GM19463 (cell line): ENCODE results near the gene MAZ.
"Not testable (repeated sequence)": the region's sequence is repeated elsewhere in the genome, so short reads cannot be mapped to it uniquely, and the experiment has no call there.

ENCODE experiments used
- ATAC-seq: cut with Tn5 transposase; IDR thresholded peaks from one replicate; pipeline ENCODE4 v1.9.1; 2021; ENCODE audit warnings: mild to moderate bottlenecking, moderate library complexity; ENCODE audit not compliant: unreplicated experiment

Gene MAZ

DNA sequence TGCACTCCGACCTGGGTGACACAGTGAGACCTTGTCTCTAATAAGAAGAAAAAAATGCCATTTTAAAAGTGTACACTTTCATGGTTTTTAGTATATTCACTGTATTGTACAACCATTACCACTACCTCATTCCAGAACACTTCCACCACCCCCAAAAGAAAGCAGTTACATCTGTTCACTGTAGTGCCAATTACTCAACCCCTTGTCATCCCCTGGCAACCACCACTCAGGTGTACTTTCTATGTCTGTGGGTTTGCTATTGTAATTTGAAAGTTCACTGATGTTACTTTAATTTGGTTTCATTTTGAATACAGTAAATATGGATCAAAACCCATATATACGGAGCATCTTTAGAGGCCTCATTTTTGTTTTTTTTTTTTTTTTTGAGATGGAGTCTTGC is 22.2 kb upstream of the MAZ start:
- no peak for ATAC-seq

DNA sequence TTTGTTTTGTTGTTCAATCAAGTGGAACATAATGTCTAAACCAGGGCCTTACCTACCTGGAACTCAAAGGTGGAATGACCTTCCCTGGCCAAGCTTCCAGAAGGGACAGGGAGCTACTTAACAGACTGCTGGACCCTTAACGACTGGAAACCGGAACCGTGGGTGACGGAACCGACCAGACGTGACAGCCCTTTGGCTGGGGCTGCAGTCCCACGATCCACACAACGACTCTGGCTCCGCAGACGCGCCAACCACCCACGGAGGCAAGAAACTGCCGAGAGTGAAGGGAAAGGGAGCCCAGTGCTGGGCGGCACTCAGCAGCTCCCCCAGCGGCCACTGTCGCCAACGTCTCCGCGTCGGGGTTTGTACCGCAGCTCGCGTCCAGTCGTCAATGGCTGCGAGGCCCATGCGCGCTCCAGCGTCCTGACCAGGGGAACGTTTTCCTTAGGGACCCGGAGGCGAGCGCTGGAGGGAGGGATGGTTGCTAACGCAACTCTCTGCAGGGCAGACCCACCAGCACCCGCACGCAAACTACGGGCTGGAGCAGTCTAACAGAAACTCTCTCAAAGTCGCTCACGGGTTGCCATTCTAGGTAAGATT is 21.3 kb upstream of the MAZ start:
- ATAC-seq, result no peak

DNA sequence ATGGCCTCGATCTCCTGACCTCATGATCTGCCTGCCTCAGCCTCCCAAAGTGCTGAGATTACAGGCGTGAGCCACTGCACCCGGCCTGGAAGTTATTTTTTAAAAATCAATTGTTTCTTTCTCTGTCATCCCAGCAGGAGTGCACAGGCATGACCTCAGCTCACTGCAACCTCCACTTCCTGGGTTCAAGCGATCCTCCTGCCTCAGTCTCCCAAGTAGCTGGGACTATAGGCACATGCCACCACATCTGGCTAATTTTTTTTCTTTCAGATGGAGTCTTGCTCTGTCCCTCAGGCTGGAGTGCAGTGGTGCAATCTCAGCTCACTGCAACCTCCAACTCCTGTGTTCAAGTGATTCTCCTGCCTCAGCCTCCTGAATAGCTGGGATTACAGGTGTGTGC is 19.2 kb upstream of the MAZ start:
- not testable (repeated sequence) for ATAC-seq

DNA sequence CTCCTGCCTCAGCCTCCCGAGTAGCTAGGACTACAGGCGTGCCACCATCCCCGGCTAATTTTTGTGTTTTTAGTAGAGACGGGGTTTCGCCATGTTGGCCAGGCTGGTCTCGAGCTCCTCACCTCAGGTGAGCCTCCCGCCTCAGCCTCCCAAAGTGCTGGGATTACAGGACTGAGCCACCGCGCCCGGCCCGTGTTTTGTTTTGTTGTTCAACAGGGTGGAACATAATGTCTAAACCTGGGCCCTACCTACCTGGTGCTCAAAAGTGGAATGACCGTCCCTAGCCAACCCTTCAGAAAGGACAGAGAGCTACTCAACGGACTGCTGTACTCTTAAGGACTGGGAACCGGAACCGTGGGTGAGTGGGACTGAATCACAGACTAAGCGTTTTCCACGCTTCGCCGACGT is 16.6 kb upstream of the MAZ start:
- ATAC-seq, result no peak

DNA sequence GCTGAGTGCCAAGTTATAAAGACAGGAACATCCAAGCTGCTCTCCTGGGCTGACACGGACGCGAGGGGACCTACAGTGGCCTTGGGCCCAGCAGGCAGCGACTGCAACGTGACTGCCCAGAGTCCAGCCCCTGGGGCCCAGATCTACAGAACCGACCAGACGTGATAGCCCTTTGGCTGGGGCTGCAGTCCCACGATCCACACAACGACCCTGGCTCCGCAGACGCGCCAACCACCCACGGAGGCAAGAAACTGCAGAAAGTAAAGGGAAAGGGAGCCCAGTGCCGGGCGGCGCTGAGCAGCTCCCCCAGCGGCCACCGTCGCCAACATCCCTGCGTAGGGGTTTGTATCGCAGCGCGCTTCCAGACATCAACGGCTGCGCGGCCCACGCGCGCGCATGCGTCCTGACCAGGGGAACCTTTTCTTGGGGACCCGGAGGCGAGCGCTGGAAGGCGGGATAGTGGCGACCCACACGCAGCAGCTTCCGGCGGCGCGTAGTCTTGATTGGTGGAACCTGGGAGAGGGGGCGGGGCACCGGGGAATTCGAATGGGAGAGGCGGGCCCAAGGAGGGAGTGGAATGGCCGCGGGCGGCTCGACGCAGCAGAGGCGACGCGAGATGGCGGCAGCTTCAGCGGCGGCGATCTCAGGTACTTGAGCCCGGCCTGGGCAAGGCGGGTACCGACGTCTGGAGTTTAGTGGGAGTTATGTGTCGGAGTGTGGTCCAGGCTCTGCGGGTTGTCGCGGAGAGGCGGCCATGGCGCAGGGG is 16.0 kb upstream of the MAZ start, which contains the start of gene KIF22:
KIF22 (plus strand) TSS at position 569 of the 766 bp plus-strand sequence; CDS start at position 578, 9 bp downstream.
- peak; percentile 93 for ATAC-seq

DNA sequence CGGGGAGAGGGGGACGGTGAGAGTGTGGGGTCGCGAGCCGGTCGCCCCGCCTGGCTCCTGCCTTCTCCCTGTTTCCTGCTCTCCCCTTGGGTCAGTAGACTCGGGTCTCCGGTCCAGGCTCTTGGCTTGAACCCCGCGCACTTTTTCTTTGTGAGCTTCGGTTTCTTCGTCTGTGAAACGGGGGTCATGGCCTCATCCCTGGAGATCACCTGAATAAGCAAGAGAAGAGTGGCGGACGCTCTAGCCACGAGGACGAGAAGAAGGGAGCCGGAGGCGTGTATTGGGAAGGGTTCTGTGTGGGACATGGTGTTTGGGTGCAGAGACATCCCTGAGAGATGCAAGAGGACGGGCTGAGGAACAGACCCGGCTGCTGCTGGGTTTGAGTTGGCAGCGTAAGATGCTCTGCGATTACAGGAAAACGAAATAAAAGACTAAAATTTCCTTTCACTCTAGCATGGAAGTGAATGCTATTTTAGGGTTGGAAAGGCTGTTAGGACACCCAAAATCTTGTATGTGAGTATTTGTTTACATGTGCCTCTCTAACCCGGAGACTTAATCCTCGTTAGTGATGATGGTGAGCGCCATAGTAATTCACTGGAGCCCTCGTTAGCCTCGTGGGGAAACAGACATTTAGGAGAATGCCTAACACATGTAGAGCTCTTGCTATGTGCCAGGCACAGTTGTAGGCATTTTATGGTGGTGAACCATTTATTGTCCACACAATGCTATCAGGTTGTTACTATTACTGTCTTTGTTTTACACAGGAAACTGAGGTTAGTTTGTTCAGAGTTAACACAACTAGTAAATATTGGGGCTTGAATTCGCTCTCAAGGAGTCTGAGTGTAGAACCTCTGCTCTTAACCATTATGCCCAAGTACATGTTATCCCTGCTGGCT is 15.1 kb upstream of the MAZ start:
- no peak for ATAC-seq

DNA sequence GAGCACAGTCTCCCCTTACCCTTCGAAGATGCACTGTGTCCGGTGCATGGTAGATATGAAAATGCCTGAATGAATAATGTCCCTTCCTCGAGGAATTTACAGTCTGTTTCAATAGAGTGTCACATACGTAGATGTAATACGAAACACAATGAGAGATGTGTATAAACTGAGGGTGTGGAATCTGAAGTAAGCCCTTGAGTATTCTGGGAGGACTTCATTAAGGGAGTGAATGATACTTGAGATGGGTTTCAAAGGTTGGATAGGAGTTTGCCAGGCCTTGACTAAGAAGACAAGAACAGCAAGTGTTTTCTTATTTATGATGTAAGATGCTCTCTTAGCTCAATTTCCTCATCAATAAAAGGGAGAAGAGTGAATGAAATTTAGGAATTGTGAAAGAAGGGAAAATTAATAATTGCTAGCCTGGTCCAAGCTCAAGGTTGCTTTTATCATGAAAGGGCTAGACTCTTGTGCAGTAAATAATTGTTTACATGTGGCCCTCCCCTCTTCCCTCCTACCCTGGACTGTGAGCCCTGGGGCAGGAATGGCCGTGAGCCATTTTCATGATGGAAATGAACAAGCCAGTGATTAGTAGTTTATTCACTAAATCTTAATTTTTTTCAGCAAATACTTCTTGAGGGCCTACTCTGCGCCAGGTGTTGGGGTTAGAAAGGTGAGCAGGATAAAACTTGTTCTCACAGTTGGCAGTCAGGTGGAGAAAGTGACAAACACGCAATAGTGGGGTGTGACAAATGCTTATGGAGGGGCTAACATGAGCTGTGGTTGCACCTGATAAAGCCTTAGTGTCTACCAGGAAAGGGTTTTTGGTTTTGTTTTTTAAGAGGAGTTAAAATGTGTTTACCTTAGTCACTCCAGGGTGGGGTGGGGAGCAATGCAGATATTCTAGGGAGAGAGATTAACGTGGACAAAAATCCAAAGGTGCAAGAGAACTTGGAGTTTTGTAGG is 14.2 kb upstream of the MAZ start:
- ATAC-seq, result no peak

DNA sequence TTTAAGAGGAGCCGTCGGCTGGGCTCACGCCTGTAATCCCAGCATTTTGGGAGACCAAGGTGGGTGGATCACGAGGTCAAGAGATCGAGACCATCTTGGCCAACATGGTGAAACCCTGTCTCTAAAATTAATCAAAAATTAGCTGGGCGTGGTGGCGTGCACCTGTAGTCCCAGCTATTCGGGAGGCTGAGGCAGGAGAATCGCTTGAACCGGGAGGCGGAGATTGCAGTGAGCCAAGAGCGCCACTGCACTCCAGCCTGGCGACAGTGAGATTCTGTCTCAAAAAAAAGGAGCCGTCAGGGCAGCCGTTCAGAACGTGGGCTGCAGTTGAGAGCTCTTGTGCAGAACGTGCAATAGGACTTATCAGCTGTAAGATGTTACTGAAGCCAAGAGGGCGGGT is 13.2 kb upstream of the MAZ start:
- ATAC-seq, result not testable (repeated sequence)

DNA sequence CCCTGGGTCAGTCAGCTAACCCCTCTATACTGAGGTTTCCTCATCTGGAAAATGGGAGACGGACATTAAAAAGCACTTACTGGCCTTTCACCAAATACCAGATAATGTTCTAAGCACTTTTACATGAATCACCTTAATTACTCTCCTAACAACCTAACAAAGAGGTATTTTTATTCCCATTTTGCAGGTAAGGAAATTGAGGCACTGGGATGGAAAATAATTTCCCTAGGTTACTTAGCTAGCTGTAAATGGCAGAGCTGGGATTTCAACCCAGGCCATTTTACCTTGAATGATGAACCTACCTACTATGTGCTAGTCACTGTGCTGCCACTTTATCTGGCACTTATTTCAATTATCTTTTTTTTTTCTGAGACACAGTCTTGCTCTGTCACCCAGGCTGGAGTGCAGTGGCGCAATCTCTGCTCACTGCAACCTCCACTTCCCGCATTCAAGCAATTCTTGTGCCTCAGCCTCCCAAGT is 12.1 kb upstream of the MAZ start:
- no peak for ATAC-seq

DNA sequence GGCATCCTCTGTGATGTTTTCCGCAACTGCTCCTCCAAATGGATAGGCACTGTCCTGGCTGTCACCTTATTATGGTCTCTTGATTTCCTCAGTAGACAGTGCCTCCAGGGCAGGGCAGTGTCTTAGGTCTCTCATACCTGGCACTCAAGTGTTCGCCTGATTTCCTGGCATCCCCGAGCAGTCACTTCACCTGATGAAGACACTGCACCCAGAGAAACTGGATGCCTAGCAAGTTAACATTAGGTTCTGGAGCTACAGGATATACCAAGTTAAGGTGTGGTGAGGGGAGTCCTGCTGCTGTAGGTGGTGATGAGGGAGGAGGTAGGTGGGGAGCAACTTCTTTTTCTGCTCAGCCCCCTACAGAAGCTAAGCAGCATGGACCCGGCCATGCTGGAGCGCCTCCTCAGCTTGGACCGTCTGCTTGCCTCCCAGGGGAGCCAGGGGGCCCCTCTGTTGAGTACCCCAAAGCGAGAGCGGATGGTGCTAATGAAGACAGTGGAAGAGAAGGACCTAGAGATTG is 3.9 kb upstream of the MAZ start:
- ATAC-seq, result no peak

DNA sequence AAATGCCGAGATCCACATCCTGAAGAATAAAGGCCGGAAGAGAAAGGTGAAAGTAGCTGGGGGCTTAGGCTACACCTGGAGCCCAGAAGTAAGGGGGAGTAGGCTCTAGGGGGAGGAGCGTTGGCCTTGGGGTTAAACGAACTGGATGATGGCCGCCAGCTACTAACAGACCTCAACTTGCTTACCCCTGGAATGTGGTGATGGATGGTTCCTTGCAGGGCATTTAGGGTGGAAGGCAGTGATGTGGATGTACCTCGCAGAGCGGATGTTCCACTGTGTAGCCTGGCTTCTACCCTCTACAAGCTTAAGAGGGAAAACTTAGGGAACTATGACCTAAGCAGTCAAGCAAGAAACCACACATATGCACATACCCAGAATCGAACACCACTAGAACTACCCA is 2.3 kb upstream of the MAZ start:
- no peak for ATAC-seq

DNA sequence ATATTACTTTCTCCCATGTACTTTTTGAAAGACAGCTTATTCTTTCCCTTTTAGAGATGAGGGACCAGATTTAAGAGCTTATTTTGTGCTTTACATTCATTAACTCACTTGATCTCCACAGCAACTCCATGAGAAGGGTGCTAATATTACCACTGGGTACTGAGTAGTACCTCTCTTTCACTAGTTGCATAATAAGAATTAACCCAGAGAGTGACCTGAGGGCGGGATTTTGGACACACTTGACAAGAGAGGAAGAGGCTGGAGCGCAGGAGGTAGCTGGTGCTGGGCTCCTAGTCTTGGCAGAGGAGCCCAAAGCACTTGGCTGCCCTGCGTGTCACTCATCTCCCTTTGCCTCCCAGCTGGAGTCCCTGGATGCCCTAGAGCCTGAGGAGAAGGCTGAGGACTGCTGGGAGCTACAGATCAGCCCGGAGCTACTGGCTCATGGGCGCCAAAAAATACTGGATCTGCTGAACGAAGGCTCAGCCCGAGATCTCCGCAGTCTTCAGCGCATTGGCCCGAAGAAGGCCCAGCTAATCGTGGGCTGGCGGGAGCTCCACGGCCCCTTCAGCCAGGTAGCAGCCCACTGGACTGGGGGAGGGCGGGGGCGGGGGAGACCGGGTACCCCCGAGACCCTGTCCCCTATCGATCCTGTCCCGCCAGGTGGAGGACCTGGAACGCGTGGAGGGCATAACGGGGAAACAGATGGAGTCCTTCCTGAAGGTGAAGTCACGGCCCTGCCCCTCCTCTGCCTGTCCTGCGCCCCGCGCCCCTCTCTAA is 1.7 kb upstream of the MAZ start:
- no peak for ATAC-seq

DNA sequence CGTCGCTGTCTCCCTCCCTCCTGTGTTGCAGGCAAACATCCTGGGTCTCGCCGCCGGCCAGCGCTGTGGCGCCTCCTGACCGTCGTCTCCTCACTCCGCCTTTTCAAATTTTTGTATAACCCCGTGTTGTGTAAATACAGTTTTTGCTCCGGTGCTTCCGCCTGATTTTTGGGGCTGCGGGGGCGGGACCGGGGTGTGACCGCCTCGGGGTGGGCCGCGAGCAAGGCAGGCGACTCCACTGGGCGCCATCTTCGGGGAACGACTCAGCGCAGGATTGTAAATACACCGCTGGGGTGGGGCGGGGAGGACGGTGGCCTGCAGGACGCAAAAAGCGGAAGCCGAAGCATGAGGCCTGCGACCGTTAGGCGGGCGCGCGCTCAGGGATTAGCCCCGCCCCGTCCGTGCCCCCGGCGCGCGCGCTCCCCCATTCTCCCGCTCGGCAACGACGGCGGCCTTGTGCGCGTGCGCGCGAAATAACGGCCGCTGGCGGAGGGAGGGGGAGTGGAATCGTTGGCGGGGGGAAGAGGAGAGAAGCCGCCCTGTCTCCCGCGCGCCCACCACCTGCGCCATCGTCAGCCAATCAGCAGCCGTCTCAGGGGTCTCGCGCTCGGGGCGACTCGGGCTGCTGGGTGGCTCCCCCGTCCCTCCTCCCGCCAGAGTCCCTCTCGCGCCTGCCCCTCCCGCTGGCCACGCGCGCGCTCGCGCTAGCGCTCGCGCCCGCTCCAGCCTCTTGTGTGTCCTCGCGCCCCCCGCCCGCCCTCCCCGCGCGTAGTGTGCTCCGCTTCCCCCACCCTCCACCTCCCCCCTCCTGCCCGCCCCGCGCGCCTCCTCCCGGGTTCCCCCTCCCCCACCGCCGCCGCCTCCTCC is 864 bp upstream of the MAZ start:
- peak; percentile 50 for ATAC-seq

DNA sequence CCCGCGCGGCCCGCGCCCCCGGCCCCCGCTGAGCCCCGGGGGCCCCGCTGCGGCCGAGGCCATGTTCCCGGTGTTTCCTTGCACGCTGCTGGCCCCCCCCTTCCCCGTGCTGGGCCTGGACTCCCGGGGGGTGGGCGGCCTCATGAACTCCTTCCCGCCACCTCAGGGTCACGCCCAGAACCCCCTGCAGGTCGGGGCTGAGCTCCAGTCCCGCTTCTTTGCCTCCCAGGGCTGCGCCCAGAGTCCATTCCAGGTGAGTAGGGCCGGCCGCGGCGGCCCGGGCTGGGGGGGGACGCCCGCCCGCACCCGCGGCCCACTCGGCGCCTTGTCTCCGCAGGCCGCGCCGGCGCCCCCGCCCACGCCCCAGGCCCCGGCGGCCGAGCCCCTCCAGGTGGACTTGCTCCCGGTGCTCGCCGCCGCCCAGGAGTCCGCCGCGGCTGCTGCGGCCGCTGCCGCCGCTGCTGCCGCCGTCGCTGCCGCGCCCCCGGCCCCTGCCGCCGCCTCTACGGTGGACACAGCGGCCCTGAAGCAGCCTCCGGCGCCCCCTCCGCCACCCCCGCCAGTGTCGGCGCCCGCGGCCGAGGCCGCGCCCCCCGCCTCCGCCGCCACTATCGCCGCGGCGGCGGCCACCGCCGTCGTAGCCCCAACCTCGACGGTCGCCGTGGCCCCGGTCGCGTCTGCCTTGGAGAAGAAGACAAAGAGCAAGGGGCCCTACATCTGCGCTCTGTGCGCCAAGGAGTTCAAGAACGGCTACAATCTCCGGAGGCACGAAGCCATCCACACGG is 504 bp downstream of the MAZ start:
- no peak for ATAC-seq

DNA sequence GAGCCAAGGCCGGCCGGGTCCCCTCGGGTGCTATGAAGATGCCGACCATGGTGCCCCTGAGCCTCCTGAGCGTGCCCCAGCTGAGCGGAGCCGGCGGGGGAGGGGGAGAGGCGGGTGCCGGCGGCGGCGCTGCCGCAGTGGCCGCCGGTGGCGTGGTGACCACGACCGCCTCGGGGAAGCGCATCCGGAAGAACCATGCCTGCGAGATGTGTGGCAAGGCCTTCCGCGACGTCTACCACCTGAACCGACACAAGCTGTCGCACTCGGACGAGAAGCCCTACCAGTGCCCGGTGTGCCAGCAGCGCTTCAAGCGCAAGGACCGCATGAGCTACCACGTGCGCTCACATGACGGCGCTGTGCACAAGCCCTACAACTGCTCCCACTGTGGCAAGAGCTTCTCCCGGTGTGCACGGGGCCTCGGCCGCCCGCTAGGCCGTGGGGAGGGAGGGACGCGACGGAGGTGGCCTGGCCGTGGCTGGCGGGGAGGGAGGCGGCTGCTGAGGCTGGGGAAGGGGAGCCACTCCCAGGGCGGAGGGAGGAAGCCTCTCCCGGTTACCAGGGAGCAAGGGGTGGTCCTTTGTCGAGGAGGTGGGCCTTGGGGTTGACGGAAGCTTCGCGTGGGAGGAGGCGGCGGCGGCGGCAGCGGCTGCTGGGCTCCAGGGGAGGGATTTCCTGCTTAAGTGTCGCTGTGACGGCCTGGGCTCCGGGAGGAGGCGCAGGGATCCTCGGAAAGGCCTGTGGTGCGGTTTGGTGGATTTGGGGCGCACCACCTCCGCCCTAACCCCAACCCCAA is 1.3 kb downstream of the MAZ start:
- peak; percentile 24 for ATAC-seq

DNA sequence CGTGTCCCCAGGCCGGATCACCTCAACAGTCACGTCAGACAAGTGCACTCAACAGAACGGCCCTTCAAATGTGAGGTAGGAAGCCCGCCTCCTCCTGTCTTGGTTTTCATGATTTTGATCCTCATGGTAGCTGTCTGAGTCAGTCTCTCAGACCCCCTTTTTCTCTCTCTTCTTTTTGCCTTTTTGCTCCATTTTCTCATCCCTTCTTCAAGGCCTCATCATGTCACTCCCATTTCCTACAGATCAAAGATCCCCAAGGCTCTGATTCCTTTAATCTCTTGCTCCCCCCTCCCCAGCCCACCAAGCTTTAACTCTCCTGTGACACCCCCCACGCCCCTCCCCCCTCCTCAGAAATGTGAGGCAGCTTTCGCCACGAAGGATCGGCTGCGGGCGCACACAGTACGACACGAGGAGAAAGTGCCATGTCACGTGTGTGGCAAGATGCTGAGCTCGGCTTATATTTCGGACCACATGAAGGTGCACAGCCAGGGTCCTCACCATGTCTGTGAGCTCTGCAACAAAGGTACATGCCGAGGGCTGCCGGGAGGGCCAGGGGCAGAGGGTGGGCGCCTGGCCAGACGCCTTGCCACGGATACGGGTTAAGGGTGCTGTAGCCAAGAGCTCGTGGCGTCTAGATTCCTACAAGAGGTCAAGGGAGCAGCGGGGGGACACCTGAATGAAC is 2.0 kb downstream of the MAZ start:
- no peak for ATAC-seq
